ENCODE data around the gene SERPINA4.

SERPINA4 gene

GRCh38 chr14:94560751-94561655 lies at the start of gene SERPINA4:
Gene SERPINA4 (plus strand): TSS chr14:94561442. CDS start chr14:94563483, 2,041 bp downstream.
- Histone ChIP-seq H3K4me1 (ENCODE audit: control insufficient read depth, insufficient read depth, low read length) (no peaks in the 10 kb centered on the region), H3K36me3 (ENCODE audit: control insufficient read depth, insufficient read depth, low read length) (no peaks in the 10 kb centered on the region), H3K4me3 (ENCODE audit: low read depth, low read length) (no peak within 1 kb of the TSS), H3K9ac (ENCODE audit: low read length) (no peak within 1 kb of the TSS), H3K27ac (ENCODE audit: low read depth, low read length) (no peak within 1 kb of the TSS), H3K9me3 (ENCODE audit: control insufficient read depth, insufficient read depth, low read depth, low read length) (peaks cover 12% of the 10 kb centered on the region), H3K27me3 (ENCODE audit: control insufficient read depth, insufficient read depth, low read length) (no peaks in the 10 kb centered on the region)

GRCh38 chr14:94514351-94514750 lies 46.9 kb upstream of the SERPINA4 start:
- H3K4me3 ChIP-seq (ENCODE audit: low read depth, low read length), result no peak overlapping the region
- peaks cover 6% of the 10 kb centered on the region; the same call in 1 of the 2 replicates for H3K9me3 ChIP-seq (ENCODE audit: control insufficient read depth, insufficient read depth, low read depth, low read length)
- H3K36me3 ChIP-seq (ENCODE audit: control insufficient read depth, insufficient read depth, low read length), result no peaks in the 10 kb centered on the region
- no peak overlapping the region for H3K9ac ChIP-seq (ENCODE audit: low read length)
- no peak overlapping the region for H3K27ac ChIP-seq (ENCODE audit: low read depth, low read length)
- H3K4me1 ChIP-seq (ENCODE audit: control insufficient read depth, insufficient read depth, low read length), result peaks cover 16% of the 10 kb centered on the region
- H3K27me3 ChIP-seq (ENCODE audit: control insufficient read depth, insufficient read depth, low read length), result no peaks in the 10 kb centered on the region

GRCh38 chr14:94515426-94515825 lies 45.8 kb upstream of the SERPINA4 start:
- peaks cover 16% of the 10 kb centered on the region for H3K4me1 ChIP-seq (ENCODE audit: control insufficient read depth, insufficient read depth, low read length)
- no peak overlapping the region for H3K4me3 ChIP-seq (ENCODE audit: low read depth, low read length)
- H3K27me3 ChIP-seq (ENCODE audit: control insufficient read depth, insufficient read depth, low read length), result no peaks in the 10 kb centered on the region
- no peaks in the 10 kb centered on the region for H3K36me3 ChIP-seq (ENCODE audit: control insufficient read depth, insufficient read depth, low read length)
- H3K9ac ChIP-seq (ENCODE audit: low read length), result no peak overlapping the region
- no peak overlapping the region for H3K27ac ChIP-seq (ENCODE audit: low read depth, low read length)
- H3K9me3 ChIP-seq (ENCODE audit: control insufficient read depth, insufficient read depth, low read depth, low read length), result peaks cover 9% of the 10 kb centered on the region; the same call in 1 of the 2 replicates

- H3K27ac ChIP-seq (ENCODE audit: low read depth, low read length), result no peak overlapping the region
Measured at GRCh38 chr14:94515856-94516255, 45.4 kb upstream of the SERPINA4 start.

GRCh38 chr14:94517248-94517640 lies 44.0 kb upstream of the SERPINA4 start:
- Histone ChIP-seq H3K4me3 (ENCODE audit: low read depth, low read length) (no peak overlapping the region), H3K27ac (ENCODE audit: low read depth, low read length) (no peak overlapping the region), H3K27me3 (ENCODE audit: control insufficient read depth, insufficient read depth, low read length) (no peaks in the 10 kb centered on the region), H3K4me1 (ENCODE audit: control insufficient read depth, insufficient read depth, low read length) (peaks cover 16% of the 10 kb centered on the region), H3K36me3 (ENCODE audit: control insufficient read depth, insufficient read depth, low read length) (no peaks in the 10 kb centered on the region), H3K9ac (ENCODE audit: low read length) (no peak overlapping the region), H3K9me3 (ENCODE audit: control insufficient read depth, insufficient read depth, low read depth, low read length) (peaks cover 9% of the 10 kb centered on the region; the same call in 1 of the 2 replicates)

More at GRCh38 chr14:94515856-94516255, 45.4 kb upstream of the SERPINA4 start:
- Histone ChIP-seq H3K4me1 (ENCODE audit: control insufficient read depth, insufficient read depth, low read length) (peaks cover 16% of the 10 kb centered on the region), H3K9ac (ENCODE audit: low read length) (no peak overlapping the region), H3K4me3 (ENCODE audit: low read depth, low read length) (no peak overlapping the region), H3K27me3 (ENCODE audit: control insufficient read depth, insufficient read depth, low read length) (no peaks in the 10 kb centered on the region), H3K36me3 (ENCODE audit: control insufficient read depth, insufficient read depth, low read length) (no peaks in the 10 kb centered on the region), H3K9me3 (ENCODE audit: control insufficient read depth, insufficient read depth, low read depth, low read length) (peaks cover 9% of the 10 kb centered on the region; the same call in 1 of the 2 replicates)

GRCh38 chr14:94517641-94518257 lies 43.5 kb upstream of the SERPINA4 start:
- Histone ChIP-seq H3K4me3 (ENCODE audit: low read depth, low read length) (no peak overlapping the region), H3K36me3 (ENCODE audit: control insufficient read depth, insufficient read depth, low read length) (no peaks in the 10 kb centered on the region), H3K27me3 (ENCODE audit: control insufficient read depth, insufficient read depth, low read length) (no peaks in the 10 kb centered on the region), H3K4me1 (ENCODE audit: control insufficient read depth, insufficient read depth, low read length) (peaks cover 16% of the 10 kb centered on the region), H3K27ac (ENCODE audit: low read depth, low read length) (no peak overlapping the region), H3K9me3 (ENCODE audit: control insufficient read depth, insufficient read depth, low read depth, low read length) (peaks cover 9% of the 10 kb centered on the region; the same call in 1 of the 2 replicates), H3K9ac (ENCODE audit: low read length) (no peak overlapping the region)

- Histone ChIP-seq H3K27me3 (ENCODE audit: control insufficient read depth, insufficient read depth, low read length) (no peaks in the 10 kb centered on the region), H3K27ac (ENCODE audit: low read depth, low read length) (no peak overlapping the region), H3K36me3 (ENCODE audit: control insufficient read depth, insufficient read depth, low read length) (no peaks in the 10 kb centered on the region), H3K9ac (ENCODE audit: low read length) (no peak overlapping the region), H3K9me3 (ENCODE audit: control insufficient read depth, insufficient read depth, low read depth, low read length) (peaks cover 9% of the 10 kb centered on the region; the same call in 1 of the 2 replicates), H3K4me1 (ENCODE audit: control insufficient read depth, insufficient read depth, low read length) (peaks cover 16% of the 10 kb centered on the region), H3K4me3 (ENCODE audit: low read depth, low read length) (no peak overlapping the region)
Measured at GRCh38 chr14:94521375-94522114, 39.7 kb upstream of the SERPINA4 start.

GRCh38 chr14:94522115-94522724 lies 39.0 kb upstream of the SERPINA4 start:
- no peak overlapping the region for H3K27ac ChIP-seq (ENCODE audit: low read depth, low read length)
- H3K4me1 ChIP-seq (ENCODE audit: control insufficient read depth, insufficient read depth, low read length), result peaks cover 13% of the 10 kb centered on the region
- H3K9me3 ChIP-seq (ENCODE audit: control insufficient read depth, insufficient read depth, low read depth, low read length), result peaks cover 9% of the 10 kb centered on the region; the same call in 1 of the 2 replicates
- H3K4me3 ChIP-seq (ENCODE audit: low read depth, low read length), result no peak overlapping the region
- H3K9ac ChIP-seq (ENCODE audit: low read length), result no peak overlapping the region
- no peaks in the 10 kb centered on the region for H3K27me3 ChIP-seq (ENCODE audit: control insufficient read depth, insufficient read depth, low read length)
- no peaks in the 10 kb centered on the region for H3K36me3 ChIP-seq (ENCODE audit: control insufficient read depth, insufficient read depth, low read length)

GRCh38 chr14:94523265-94523664 lies 38.0 kb upstream of the SERPINA4 start:
- no peaks in the 10 kb centered on the region for H3K36me3 ChIP-seq (ENCODE audit: control insufficient read depth, insufficient read depth, low read length)
- H3K27me3 ChIP-seq (ENCODE audit: control insufficient read depth, insufficient read depth, low read length), result no peaks in the 10 kb centered on the region
- peaks cover 9% of the 10 kb centered on the region; the same call in 1 of the 2 replicates for H3K9me3 ChIP-seq (ENCODE audit: control insufficient read depth, insufficient read depth, low read depth, low read length)
- peaks cover 3% of the 10 kb centered on the region for H3K4me1 ChIP-seq (ENCODE audit: control insufficient read depth, insufficient read depth, low read length)
- no peak overlapping the region for H3K4me3 ChIP-seq (ENCODE audit: low read depth, low read length)
- H3K9ac ChIP-seq (ENCODE audit: low read length), result no peak overlapping the region
- H3K27ac ChIP-seq (ENCODE audit: low read depth, low read length), result no peak overlapping the region

- Histone ChIP-seq H3K9ac (ENCODE audit: low read length) (no peak overlapping the region), H3K36me3 (ENCODE audit: control insufficient read depth, insufficient read depth, low read length) (no peaks in the 10 kb centered on the region), H3K4me3 (ENCODE audit: low read depth, low read length) (no peak overlapping the region), H3K9me3 (ENCODE audit: control insufficient read depth, insufficient read depth, low read depth, low read length) (peaks cover 6% of the 10 kb centered on the region; the same call in 1 of the 2 replicates), H3K4me1 (ENCODE audit: control insufficient read depth, insufficient read depth, low read length) (no peaks in the 10 kb centered on the region), H3K27me3 (ENCODE audit: control insufficient read depth, insufficient read depth, low read length) (no peaks in the 10 kb centered on the region), H3K27ac (ENCODE audit: low read depth, low read length) (no peak overlapping the region)
Measured at GRCh38 chr14:94524093-94524492, 37.1 kb upstream of the SERPINA4 start.

Measured in HUES6 (cell line).